Transverse colon (tissue), 4 donors: ENCODE measurements around the gene COX7A2L. TPM values are rescaled to one million over a fixed set of nuclear protein-coding genes. Genes with fewer than 3 reads are reported as not detected.
A peak's percentile ranks its signal among the peaks of the same experiment; 100 is the strongest.
"Not testable (repeated sequence)": the region's sequence is repeated elsewhere in the genome, so short reads cannot be mapped to it uniquely, and the experiment has no call there.

ENCODE experiments used
- DNase-seq: peaks from one replicate; pipeline ENCODE4 v3.0.0-alpha.2; 2019
- H3K27ac ChIP-seq, 4 donors: fragments of 200-600 bp; sonication (generic); 2 replicates each; pipeline ENCODE4 v1.5.1; 2016 to 2018; ENCODE audit warnings: inconsistent platforms in 4 of 4
- H3K27me3 ChIP-seq: fragments of 200-600 bp; sonication (generic); 2 replicates; pipeline ENCODE4 v1.5.1; 2017; ENCODE audit warnings: inconsistent platforms
- H3K36me3 ChIP-seq, 4 donors: fragments of 200-600 bp; sonication (generic); 2 replicates each; pipeline ENCODE4 v1.5.1; 2017 to 2019; ENCODE audit warnings: inconsistent platforms in 4 of 4
- H3K4me1 ChIP-seq, 4 donors: fragments of 200-600 bp; sonication (generic); 2 replicates each; pipeline ENCODE4 v1.5.1; 2017 to 2020; ENCODE audit warnings: inconsistent platforms in 4 of 4
- H3K4me3 ChIP-seq, 4 donors: fragments of 200-600 bp; sonication (generic); 1 replicate in 1 of 4; 2 replicates in 3 of 4; pipeline versions ENCODE4 v1.5.1 to v1.6.1; 2017 to 2019; ENCODE audit warnings: inconsistent platforms in 4 of 4
- H3K9me3 ChIP-seq, 2 donors: fragments of 200-600 bp; sonication (generic); 2 replicates each; pipeline ENCODE4 v1.5.1; 2017 to 2019; ENCODE audit warnings: inconsistent platforms in 2 of 2
- CTCF ChIP-seq, 5 experiments: fragments of 200-600 bp in 3 of 5; fragments of 450-650 bp in 2 of 5; sonication (generic) in 3 of 5; IDR thresholded peaks; 1 replicate in 2 of 5; 2 replicates in 3 of 5; pipeline ENCODE4 v1.5.1; 2016 to 2017; ENCODE audit warnings: antibody characterized with exemption in 5 of 5, inconsistent platforms in 3 of 5, mild to moderate bottlenecking in 2 of 5, moderate library complexity in 1 of 5
- EP300 ChIP-seq: sonication (generic); formaldehyde crosslinking; IDR thresholded peaks from one replicate; pipeline ENCODE4 v1.6.1; 2017; ENCODE audit warnings: antibody characterized with exemption, low read depth
- POLR2A ChIP-seq: fragments of 450-650 bp; IDR thresholded peaks from one replicate; pipeline ENCODE4 v1.6.1; 2016; ENCODE audit warnings: antibody characterized with exemption, mild to moderate bottlenecking, moderate library complexity
- POLR2AphosphoS5 ChIP-seq, 3 donors: sonication (generic); formaldehyde crosslinking; IDR thresholded peaks; one replicate each; pipeline ENCODE4 v1.6.1; 2016; ENCODE audit warnings: antibody characterized with exemption in 3 of 3
- WGBS, 2 donors: methylation state at CpG; one replicate each; pipeline ENCODE4 v1.1.5; 2018; ENCODE audit warnings: low coverage in 1 of 2; 5-methylcytosine and 5-hydroxymethylcytosine counted together
- in situ Hi-C, 4 donors: fragments of 200-750 bp; cut with MboI; loops; one replicate each; pipeline versions ENCODE4 v1.15.0 to v1.15.1; 2017; ENCODE audit warnings: low sequenced_read_pairs in 3 of 4, low pct_ligation_motif_present in 1 of 4, low pct_unique_long_range_greater_than_20kb in 1 of 4
- intact Hi-C: fragments of 100-400 bp; cut with DNase I; formaldehyde crosslinking; loops from one replicate; pipeline ENCODE4 v1.15.1; 2023; ENCODE audit warnings: low total_unique reads
- total RNA-seq, 4 donors: library from RNA; depleted of rRNA; stranded (reverse); fragments of >200 nt; gene quantifications; one replicate each; pipeline ENCODE4 v1.1.0, GENCODE V29; 2016

The COX7A2L gene
- total RNA-seq, 4 donors from 2014 or later, result 12.3 to 180 (median 152) TPM

- in situ Hi-C loops (loop anchor here in 1 of 4 donors (25.0 kb wide), 1 partner anchor 276 kb away; no protein-coding TSS in a partner anchor), intact Hi-C loops (no loop called here)
- no peak for TF ChIP-seq POLR2A
- TF ChIP-seq CTCF (IDR thresholded peaks at IDR 0.05), result peak; percentile 29 to 45 (median 30)
Observed at GRCh38 chr2:42386682-42387081, 25.7 kb upstream of the COX7A2L start.

GRCh38 chr2:42385225-42385624 is 24.2 kb upstream of the COX7A2L start:
- intact Hi-C loops (no loop called here), in situ Hi-C loops (loop anchor here in 1 of 4 donors (25.0 kb wide), 1 partner anchor 277 kb away; no protein-coding TSS in a partner anchor)
- 62 to 79% methylated on average over 3 to 7 of the region's 7 CpGs for WGBS, 2 donors
- Histone ChIP-seq H3K9me3 (no peaks in the 10 kb centered on the region), H3K4me1 (peaks cover 0 to 16% (median 10%) of the 10 kb centered on the region in 4 donors), H3K4me3 (no peak overlapping the region), H3K27ac (no peak overlapping the region), H3K36me3 (no peaks in the 10 kb centered on the region), H3K27me3 (no peaks in the 10 kb centered on the region)
- DNase-seq, result peak; percentile 53
- TF ChIP-seq EP300 (no peak), POLR2AphosphoS5 (IDR thresholded peaks at IDR 0.05) (no peak), CTCF (IDR thresholded peaks at IDR 0.05) (peak in 4 of 5 experiments; percentile 11 to 23 (median 19)), POLR2A (no peak)

More at GRCh38 chr2:42386682-42387081, 25.7 kb upstream of the COX7A2L start:
- no peak for DNase-seq
- Histone ChIP-seq H3K9me3 (no peaks in the 10 kb centered on the region), H3K27ac (no peak overlapping the region), H3K4me3 (no peak overlapping the region), H3K36me3 (no peaks in the 10 kb centered on the region), H3K27me3 (no peaks in the 10 kb centered on the region), H3K4me1 (peaks cover 0 to 11% (median 5%) of the 10 kb centered on the region in 4 donors)
- WGBS, 2 donors, result 92% methylated on average over 5 of the region's 5 CpGs; no CpG with 5 or more reads in 1 of the 2 donors

GRCh38 chr2:42383855-42384530 is 23.0 kb upstream of the COX7A2L start:
- no peak for TF ChIP-seq EP300
- TF ChIP-seq POLR2AphosphoS5 (IDR thresholded peaks at IDR 0.05), result no peak
- TF ChIP-seq POLR2A, result no peak
- no peak for TF ChIP-seq CTCF (IDR thresholded peaks at IDR 0.05)
- Histone ChIP-seq H3K27ac (no peak overlapping the region), H3K9me3 (no peaks in the 10 kb centered on the region), H3K4me3 (no peak overlapping the region), H3K4me1 (peaks cover 0 to 21% (median 15%) of the 10 kb centered on the region in 4 donors), H3K27me3 (no peaks in the 10 kb centered on the region), H3K36me3 (no peaks in the 10 kb centered on the region)
- intact Hi-C loops (no loop called here), in situ Hi-C loops (loop anchor here in 1 of 4 donors (25.0 kb wide), 1 partner anchor 278 kb away; no protein-coding TSS in a partner anchor)
- 84 to 86% methylated on average over 8 to 11 of the region's 11 CpGs for WGBS, 2 donors
- no peak for DNase-seq

- Histone ChIP-seq H3K4me3 (no peak overlapping the region), H3K9me3 (no peaks in the 10 kb centered on the region), H3K27ac (peak overlapping the region in 1 of 4 donors; percentile 54), H3K36me3 (no peaks in the 10 kb centered on the region), H3K4me1 (peaks cover 0 to 21% (median 15%) of the 10 kb centered on the region in 4 donors), H3K27me3 (no peaks in the 10 kb centered on the region)
- no peak for DNase-seq
- in situ Hi-C loops (loop anchor here in 1 of 4 donors (25.0 kb wide), 1 partner anchor 280 kb away; no protein-coding TSS in a partner anchor), intact Hi-C loops (no loop called here)
- 71 to 84% methylated on average over 3 to 4 of the region's 4 CpGs for WGBS, 2 donors
- TF ChIP-seq EP300, result no peak
- no peak for TF ChIP-seq POLR2AphosphoS5 (IDR thresholded peaks at IDR 0.05)
Observed at GRCh38 chr2:42382144-42382543, 21.1 kb upstream of the COX7A2L start.

- intact Hi-C loops, result not testable (repeated sequence)
- in situ Hi-C loops, result loop anchor here in 1 of 4 donors (25.0 kb wide), 1 partner anchor 282 kb away; no protein-coding TSS in a partner anchor
- DNase-seq, result peak; percentile 60
Observed at GRCh38 chr2:42380026-42380425, 19.0 kb upstream of the COX7A2L start.

More at GRCh38 chr2:42380026-42380425, 19.0 kb upstream of the COX7A2L start:
- not testable (repeated sequence) for H3K4me3 ChIP-seq, H3K9me3 ChIP-seq, H3K27me3 ChIP-seq, H3K36me3 ChIP-seq
- Histone ChIP-seq H3K27ac (peak overlapping the region in 2 of 4 donors; percentile 11 to 33), H3K4me1 (peaks cover 0 to 21% (median 15%) of the 10 kb centered on the region in 4 donors)
- WGBS, 2 donors, result 75 to 84% methylated on average over 7 of the region's 7 CpGs
